Erythroblast (primary cell): ENCODE results near the gene SRGAP3.

Experiments
- GATA1 ChIP-seq: IDR thresholded peaks from 2 replicates; pipeline ENCODE4 v1.6.1; 2011; ENCODE audit warnings: low read depth, mild to moderate bottlenecking, control low read depth, low read length, moderate library complexity
- POLR2A ChIP-seq: IDR thresholded peaks from 2 replicates; pipeline ENCODE4 v1.6.1; 2011; ENCODE audit warnings: mild to moderate bottlenecking, low read length

GRCh38 chr3:9074079-9074478, 175.4 kb downstream of the SRGAP3 start:
- TF ChIP-seq POLR2A (no peak), GATA1 (no peak)
